HG03066 (cell line): ENCODE results near the gene PLEKHN1.

Experiments
- ATAC-seq: cut with Tn5 transposase; IDR thresholded peaks from one replicate; pipeline ENCODE4 v1.9.1; 2021; ENCODE audit warnings: low read depth; ENCODE audit not compliant: unreplicated experiment

Gene PLEKHN1, protein sequence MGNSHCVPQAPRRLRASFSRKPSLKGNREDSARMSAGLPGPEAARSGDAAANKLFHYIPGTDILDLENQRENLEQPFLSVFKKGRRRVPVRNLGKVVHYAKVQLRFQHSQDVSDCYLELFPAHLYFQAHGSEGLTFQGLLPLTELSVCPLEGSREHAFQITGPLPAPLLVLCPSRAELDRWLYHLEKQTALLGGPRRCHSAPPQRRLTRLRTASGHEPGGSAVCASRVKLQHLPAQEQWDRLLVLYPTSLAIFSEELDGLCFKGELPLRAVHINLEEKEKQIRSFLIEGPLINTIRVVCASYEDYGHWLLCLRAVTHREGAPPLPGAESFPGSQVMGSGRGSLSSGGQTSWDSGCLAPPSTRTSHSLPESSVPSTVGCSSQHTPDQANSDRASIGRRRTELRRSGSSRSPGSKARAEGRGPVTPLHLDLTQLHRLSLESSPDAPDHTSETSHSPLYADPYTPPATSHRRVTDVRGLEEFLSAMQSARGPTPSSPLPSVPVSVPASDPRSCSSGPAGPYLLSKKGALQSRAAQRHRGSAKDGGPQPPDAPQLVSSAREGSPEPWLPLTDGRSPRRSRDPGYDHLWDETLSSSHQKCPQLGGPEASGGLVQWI

DNA sequence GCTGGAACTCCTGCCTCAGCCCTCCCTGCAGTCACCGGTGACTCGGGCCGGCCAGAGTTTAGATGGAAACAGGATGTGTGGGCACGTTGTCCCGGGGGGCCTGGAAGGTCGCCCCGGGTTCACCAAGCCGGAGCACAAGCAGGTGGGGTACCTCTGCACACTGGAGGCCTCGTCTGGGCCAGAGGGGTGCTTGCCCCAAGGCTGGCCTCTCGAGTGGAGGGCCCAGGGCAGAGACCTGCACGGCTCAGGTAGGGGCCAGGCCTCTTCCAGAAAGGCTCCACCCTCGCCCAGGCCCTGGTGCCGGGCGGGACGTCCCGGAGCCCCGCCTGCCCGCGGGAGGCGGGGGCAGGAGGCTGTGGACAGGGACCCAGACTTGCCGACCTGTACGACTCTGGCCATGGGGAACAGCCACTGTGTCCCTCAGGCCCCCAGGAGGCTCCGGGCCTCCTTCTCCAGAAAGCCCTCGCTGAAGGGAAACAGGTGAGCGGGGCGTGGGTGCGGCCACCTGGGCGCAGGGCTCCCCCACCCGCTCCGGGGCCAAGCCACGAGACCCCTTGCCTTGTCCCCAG, at the start of gene PLEKHN1:
Gene PLEKHN1, plus strand, starts transcription at position 348 of the 569 bp plus-strand sequence. Its CDS starts 50 bp downstream, at position 398.
- ATAC-seq, result no peak

DNA sequence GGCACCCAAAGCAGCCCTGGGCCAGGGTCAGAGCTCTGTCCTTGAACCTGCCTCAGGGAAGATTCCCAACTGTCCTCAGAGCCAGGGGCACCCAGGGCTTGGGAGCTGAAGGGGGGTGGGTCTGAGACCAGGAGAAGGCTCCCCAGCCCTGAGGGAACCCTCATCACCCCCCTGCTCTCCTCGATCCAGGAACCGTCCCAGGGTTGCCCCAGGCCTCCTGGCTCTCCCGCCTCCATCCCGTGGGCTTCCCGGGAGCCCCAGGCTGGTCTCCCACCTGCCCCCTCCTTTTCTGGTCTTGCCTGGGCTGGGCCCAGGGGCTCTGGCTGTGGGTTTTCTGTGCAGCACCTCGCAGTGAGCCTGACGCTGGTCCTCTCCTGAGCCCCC, 49.2 kb upstream of the PLEKHN1 start:
- ATAC-seq, result no peak

GRCh38 chr1:917466-918091, 48.7 kb upstream of the PLEKHN1 start:
- no peak for ATAC-seq

DNA sequence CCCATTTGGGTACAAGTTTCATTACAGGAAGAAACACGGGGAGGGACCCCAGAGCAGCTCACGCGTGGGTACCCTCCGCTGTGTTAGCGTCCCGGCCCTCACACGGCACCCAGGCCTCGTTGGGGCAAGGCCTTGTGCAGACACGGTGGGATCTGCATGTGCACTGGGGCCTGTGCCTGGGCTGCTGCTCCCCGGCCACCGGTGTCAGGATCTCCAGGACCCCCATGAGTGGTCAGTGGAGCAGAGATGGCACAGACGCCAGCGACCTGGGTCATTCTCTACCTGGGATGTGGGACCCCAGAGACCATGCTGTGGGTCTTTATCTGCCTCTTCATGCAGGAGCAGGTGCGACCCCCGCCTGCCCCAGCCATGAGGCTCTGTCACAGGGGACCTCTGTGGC, 47.9 kb upstream of the PLEKHN1 start:
- no peak for ATAC-seq

- no peak for ATAC-seq
Measured at GRCh38 chr1:918843-919242, 47.4 kb upstream of the PLEKHN1 start.

DNA sequence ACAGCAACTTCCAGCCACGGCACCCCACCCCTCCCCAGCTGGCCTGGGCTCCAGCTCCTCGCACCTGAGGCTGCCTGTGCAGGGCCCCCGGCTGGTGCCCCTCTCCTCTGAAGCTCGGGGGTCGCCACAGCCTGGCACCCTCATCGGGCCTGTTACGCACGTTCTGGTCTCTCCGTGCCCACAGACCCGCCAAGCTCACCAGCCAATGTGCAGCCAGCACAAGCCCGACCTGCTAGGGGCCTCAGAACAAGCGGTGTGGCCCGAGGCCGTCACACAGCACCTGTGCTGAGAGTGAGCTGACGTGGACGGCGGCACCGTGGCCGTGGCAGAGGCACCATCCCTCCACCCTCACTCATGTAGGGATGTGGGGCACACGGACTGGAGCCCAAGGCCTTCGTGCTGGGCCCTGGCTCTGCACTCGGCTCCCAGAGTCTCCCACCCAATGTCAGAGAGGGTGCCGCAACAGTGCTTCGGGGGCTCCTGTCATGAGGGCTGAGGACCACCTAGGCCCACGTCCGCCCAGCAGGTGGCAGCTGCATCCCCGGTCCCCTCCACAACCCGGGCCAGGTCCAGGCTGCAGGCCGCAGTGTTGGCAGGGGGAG, 46.9 kb upstream of the PLEKHN1 start:
- ATAC-seq, result no peak

DNA sequence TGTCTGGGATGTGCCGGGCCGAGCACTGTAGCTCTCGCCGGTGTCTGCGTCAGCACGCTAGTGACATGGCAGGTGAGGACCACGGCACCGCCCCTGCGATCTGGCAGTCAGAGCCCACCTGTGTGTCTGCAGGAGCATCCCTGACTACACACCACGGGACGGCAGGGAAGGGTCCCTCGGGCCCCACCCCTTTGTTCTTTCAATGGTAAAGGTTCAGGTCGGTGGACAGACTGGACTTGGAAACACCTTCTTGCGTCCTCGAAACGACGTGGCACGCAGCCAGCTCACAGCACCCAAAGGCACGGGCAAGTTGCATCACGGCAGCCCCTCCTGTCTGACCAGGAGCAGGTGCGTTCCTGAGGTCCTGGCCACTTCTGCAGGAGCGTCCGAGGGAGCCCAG, 46.3 kb upstream of the PLEKHN1 start:
- ATAC-seq, result no peak

- ATAC-seq, result no peak
Measured at GRCh38 chr1:920521-920920, 45.8 kb upstream of the PLEKHN1 start.

DNA sequence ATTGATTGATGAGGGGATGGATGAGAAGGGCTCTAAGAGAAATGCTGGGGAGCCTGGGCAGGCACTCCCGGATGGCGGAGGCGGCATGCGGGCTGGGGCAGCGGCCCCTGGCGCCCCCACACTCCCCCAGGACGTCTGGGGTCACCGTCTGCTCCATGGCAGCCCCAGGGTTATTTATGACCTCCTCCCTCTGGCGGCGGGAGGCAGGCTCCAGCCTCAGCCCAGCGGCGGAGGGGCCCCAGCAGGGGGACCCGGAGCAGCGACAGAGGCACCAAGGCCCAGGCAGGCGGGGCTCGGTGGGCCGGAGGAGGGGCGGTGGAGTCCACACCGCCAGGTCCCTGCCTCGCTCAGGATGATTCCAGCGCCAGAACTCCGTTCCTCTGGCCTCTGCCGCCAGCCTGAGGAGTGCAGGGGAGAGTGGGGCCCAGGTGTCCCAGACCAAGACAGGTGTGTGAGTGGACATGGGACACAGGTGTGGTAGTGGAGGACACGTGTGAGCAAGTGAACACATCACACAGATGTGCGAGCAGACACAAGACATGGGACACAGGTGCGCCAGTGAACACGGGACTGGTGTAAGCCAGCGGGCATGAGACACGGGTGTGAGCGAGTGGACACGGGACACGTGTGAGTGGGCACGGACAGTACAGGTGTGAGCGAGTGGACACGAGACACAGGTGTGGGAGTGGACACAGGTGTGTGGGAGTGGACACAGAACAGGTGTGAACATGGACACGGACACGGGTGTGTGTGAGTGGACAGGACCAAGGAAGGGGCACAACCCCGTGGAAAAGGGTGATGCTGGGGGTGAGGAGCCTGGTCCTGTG, 45.1 kb upstream of the PLEKHN1 start:
- no peak for ATAC-seq

DNA sequence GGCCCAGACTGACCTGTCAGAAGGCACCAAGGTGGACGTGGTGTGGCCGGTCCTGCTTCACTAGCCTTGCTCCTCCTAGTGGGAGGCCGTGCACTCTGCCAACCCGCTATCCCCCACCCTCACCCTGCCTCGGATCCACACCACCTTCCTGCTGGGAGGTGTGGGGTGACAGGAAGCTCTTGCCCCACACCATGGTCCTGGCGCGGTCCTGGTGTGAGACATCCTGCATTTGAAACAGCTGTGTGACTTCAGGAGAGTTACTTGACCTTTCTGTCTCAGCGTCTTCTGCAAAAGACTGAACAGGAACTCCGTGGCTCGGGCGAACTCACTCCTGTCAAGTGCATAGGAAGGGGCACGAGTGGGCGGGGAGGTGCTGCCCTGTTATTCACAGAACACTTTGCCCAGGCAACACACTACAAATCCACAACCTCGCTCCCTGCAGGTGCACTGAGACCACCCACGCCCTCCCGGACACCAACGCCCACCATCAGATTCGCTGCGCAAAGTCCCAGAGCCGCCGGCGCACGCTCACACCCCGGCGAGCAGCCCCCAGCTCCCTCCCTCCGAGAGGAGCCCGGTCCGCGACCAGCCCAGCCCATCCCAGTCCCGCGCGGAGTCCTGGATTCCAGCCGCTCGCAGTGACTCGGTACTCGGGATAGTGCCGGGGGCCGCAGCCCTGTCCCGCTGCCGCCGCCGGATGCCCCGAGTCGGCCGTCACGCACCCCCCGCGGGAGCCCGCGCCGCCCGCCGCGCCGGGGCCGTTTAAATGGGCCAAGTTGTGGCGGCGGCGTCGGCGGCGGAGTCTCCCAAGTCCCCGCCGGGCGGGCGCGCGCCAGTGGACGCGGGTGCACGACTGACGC, 42.9 kb upstream of the PLEKHN1 start, which contains the start of gene SAMD11:
Gene SAMD11, plus strand, starts transcription at position 793 of the 860 bp plus-strand sequence. CDS start 509 bp downstream, outside the sequence.
- no peak for ATAC-seq

GRCh38 chr1:923991-924655, 42.2 kb upstream of the PLEKHN1 start:
- no peak for ATAC-seq

DNA sequence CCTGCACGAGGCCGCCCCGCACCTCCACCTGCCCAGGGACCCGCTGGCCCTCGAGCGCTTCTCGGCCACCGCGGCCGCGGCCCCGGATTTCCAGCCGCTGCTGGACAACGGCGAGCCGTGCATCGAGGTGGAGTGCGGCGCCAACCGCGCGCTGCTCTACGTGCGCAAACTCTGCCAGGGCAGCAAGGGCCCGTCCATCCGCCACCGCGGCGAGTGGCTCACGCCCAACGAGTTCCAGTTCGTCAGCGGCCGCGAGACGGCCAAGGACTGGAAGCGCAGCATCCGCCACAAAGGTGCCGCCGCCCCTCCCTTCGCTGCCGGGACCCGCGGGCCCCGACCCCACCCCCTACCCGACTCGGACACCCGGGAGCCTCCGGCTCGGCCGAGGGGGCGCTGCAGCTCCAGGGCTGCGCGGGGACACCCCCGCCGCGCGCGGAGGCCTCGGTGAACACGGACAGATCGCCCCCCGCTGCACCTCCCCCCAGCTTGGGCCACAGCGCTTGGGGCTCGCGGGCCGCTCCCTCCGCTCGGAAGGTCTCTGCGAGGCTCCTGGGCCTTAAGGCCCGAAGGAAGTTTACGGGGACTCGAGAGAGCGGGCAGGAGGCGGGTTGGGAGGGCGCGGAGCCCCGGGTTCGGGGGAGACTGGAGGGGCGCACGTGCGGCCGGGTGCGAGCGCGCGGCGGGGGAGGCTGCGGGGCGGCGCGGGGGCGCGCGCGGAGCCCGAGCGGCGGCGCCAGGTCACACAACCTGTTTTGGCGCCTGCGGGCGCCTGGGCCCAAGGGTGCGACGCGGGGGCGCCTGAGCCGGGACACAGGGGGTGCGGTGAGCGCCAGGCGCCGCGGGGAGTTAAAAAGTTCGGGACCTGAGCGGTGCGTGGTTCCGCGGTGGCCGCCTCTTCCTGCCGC, 41.4 kb upstream of the PLEKHN1 start:
- no peak for ATAC-seq

- no peak for ATAC-seq
Measured at GRCh38 chr1:925561-926421, 40.5 kb upstream of the PLEKHN1 start.

- ATAC-seq, result no peak
Measured at GRCh38 chr1:927234-927633, 39.0 kb upstream of the PLEKHN1 start.

DNA sequence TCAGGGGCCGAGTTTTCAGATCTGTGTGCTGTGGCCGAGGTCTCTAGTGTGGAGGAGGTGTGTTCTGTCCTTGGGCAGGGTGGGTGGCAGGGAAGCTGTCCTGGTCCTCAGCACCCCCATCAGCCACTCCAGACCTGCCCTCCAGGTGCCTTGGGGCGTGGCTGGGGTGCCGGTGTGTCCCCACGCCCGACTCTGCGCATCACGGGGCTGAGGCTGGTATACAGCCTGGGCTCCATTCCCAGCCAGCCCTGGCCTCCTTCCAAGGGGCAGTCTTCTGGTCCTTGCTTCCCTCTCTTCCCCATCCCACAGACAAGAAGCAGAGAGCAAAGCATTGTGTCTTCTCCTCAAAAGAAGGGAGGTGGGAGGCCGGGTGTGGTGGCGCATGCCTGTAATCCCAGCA, 38.5 kb upstream of the PLEKHN1 start:
- no peak for ATAC-seq

DNA sequence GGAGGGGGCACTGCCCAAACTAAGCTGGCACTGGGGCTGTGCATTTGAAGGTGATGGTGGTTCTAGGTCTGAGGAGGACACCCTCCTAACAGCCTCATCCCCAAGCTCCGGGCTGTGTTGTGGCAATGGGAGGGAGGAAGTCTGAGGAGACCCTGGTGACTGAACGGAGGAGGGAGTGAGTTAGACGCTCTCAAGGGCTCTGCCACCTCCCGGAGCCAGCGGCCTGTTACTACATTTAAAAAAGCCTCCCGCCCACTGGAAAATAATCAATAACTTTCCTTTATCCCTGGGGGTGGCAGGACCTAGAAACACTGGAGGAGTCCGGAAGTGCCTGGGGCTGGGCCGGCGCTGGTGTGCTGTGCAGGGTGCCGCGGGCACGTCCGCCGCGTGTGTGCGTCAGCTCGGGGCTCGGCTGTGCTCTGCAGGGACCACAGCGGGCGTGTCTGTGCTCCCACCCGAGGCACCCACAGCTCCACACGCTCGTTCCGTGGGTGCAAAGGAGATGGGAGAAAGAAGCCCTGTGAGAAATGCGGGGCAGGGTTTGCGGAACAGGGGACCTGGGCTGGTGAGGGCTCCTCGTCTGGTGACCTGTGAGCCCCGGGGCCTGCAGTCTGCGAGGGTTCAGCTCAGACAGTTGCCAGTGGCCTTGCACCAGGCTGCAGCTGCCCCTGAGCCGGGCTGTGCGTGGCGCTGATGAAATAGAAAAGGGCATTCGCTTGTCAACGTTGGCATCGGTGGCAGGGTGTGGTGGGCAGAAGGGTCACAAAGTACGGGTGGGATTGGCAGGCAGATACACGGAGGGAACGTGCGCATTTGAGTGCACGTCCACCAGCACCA, 37.2 kb upstream of the PLEKHN1 start:
- ATAC-seq, result no peak
